Hepatocyte (in vitro differentiated cells): ENCODE data around the gene SUCLG2.

Experiments
- EZH2 ChIP-seq: fragments of 200-600 bp; sonication (generic); IDR thresholded peaks from 2 replicates; pipeline ENCODE4 v1.6.1; 2016; ENCODE audit warnings: antibody characterized with exemption, mild to moderate bottlenecking, borderline replicate concordance
- EZH2phosphoT487 ChIP-seq: fragments of 200-600 bp; sonication (generic); IDR thresholded peaks from one replicate; pipeline ENCODE4 v1.6.1; 2018; ENCODE audit warnings: antibody characterized with exemption, mild to moderate bottlenecking, low read depth, moderate library complexity; ENCODE audit not compliant: unreplicated experiment, severe bottlenecking
- TF ChIP-seq, protein P1 (sequence below): fragments of 200-600 bp; sonication (generic); IDR thresholded peaks from 2 replicates; pipeline ENCODE4 v1.5.1; 2016; ENCODE audit warnings: antibody characterized with exemption, mild to moderate bottlenecking; ENCODE audit not compliant: poor library complexity

DNA sequence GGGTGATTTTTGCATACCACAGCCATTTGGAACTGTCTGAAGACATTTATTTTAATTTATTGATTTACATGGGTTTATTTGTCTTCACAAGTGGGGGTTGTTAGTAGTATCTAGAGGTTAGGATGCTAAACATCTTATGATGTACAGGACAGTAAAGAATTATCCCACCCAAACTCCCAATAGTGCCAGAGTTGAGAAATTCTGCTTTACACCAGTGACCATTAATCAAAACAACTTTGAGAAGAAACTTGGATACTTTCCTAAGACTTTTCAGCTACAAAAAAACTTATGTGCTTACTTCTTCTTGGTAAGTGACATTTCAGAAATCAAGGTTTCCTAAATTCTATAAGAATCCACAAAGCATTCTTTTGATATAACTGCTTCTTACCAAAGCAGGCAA is 156.7 kb downstream of the SUCLG2 start:
- TF ChIP-seq, protein P1, sequence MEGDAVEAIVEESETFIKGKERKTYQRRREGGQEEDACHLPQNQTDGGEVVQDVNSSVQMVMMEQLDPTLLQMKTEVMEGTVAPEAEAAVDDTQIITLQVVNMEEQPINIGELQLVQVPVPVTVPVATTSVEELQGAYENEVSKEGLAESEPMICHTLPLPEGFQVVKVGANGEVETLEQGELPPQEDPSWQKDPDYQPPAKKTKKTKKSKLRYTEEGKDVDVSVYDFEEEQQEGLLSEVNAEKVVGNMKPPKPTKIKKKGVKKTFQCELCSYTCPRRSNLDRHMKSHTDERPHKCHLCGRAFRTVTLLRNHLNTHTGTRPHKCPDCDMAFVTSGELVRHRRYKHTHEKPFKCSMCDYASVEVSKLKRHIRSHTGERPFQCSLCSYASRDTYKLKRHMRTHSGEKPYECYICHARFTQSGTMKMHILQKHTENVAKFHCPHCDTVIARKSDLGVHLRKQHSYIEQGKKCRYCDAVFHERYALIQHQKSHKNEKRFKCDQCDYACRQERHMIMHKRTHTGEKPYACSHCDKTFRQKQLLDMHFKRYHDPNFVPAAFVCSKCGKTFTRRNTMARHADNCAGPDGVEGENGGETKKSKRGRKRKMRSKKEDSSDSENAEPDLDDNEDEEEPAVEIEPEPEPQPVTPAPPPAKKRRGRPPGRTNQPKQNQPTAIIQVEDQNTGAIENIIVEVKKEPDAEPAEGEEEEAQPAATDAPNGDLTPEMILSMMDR = no peak
- TF ChIP-seq EZH2 (no peak), EZH2phosphoT487 (no peak)
